Neuron (in vitro differentiated cells): Measurements from ENCODE around the gene IL34.

Experiments
- H2AFZ ChIP-seq: one replicate; pipeline ENCODE4 v1.6.1; 2013; ENCODE audit warnings: low read depth, mild to moderate bottlenecking, inconsistent platforms, low read length, moderate library complexity
- H3K27me3 ChIP-seq: one replicate; pipeline ENCODE4 v1.6.1; 2013; ENCODE audit warnings: low read length; ENCODE audit not compliant: insufficient read depth
- H3K36me3 ChIP-seq: one replicate; pipeline ENCODE4 v1.6.1; 2013; ENCODE audit warnings: low read length; ENCODE audit not compliant: insufficient read depth
- H3K4me1 ChIP-seq: one replicate; pipeline ENCODE4 v1.6.1; 2013; ENCODE audit warnings: low read length; ENCODE audit not compliant: insufficient read depth
- H3K4me3 ChIP-seq: 2 replicates; pipeline ENCODE4 v1.5.1; 2013; ENCODE audit warnings: mild to moderate bottlenecking, low read length, moderate library complexity
- H3K9me3 ChIP-seq: one replicate; pipeline ENCODE4 v1.6.1; 2013; ENCODE audit warnings: low read length

Gene IL34

DNA sequence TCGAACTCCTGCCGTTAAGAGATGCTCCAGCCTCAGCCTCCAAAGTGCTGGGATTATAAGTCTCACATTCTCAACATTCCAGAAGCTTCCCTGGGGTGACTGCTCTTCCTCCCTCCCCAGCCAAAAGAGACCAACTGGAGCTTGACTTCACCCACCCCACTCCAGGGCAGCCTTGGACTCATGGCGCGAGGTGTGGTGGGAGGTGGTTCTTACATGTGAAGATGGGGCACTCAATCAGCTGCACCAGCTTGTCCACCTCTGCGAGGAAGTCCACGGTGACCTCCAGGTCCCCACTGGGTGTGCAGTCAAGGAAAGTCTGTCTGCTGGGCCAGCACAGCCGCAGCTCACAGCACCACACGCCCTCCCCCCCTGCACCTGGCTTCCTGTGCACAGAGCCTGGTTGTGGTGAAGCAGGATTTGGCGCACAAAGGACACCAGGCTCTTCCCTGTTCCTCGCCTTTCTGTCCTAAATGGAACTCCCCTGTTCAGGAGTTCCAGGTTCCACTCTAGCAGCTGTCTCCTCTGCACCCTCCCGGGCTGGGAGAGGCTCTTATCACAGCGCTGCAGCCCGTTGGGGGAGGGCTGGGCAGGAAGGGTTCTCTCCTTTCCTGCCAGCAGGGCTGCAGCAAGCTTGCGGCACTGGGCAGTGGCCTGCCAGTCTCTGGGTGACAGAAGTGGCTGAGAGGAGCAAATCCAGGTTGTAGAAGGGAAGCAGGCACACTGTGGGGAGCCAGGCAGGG, 49.1 kb downstream of the IL34 start:
- Histone ChIP-seq H3K4me1 (peaks cover 38% of the 10 kb centered on the region), H2AFZ (no peak overlapping the region), H3K27me3 (no peaks in the 10 kb centered on the region), H3K4me3 (no peak overlapping the region), H3K36me3 (peaks cover 9% of the 10 kb centered on the region), H3K9me3 (peaks cover 12% of the 10 kb centered on the region)

DNA sequence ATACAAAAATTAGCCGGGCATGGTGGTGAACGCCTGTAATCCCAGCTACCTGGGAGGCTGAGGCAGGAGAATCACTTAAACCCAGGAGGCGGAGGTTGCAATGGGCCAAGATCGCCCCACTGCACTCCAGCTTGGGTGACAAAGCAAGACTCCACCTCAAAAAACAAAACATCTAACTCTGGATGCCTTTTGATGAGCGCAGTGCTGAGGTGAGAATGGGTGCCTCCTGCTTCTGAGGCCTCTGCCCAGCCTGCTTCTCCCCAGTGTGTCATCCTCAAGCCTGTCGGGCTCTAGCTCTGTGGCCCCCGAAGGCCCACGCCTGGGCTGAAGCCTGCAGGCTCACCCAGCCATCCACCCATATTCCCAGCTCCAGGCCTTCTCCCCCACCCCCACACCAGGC, 50.0 kb downstream of the IL34 start:
- Histone ChIP-seq H3K9me3 (peaks cover 12% of the 10 kb centered on the region), H3K4me3 (no peak overlapping the region), H3K36me3 (peaks cover 9% of the 10 kb centered on the region), H2AFZ (no peak overlapping the region), H3K4me1 (peaks cover 35% of the 10 kb centered on the region), H3K27me3 (no peaks in the 10 kb centered on the region)

GRCh38 chr16:70696952-70697593, 50.7 kb downstream of the IL34 start:
- no peak overlapping the region for H3K4me3 ChIP-seq
- peaks cover 12% of the 10 kb centered on the region for H3K9me3 ChIP-seq
- H3K36me3 ChIP-seq = peaks cover 9% of the 10 kb centered on the region
- no peaks in the 10 kb centered on the region for H3K27me3 ChIP-seq
- H3K4me1 ChIP-seq = peaks cover 31% of the 10 kb centered on the region
- no peak overlapping the region for H2AFZ ChIP-seq

DNA sequence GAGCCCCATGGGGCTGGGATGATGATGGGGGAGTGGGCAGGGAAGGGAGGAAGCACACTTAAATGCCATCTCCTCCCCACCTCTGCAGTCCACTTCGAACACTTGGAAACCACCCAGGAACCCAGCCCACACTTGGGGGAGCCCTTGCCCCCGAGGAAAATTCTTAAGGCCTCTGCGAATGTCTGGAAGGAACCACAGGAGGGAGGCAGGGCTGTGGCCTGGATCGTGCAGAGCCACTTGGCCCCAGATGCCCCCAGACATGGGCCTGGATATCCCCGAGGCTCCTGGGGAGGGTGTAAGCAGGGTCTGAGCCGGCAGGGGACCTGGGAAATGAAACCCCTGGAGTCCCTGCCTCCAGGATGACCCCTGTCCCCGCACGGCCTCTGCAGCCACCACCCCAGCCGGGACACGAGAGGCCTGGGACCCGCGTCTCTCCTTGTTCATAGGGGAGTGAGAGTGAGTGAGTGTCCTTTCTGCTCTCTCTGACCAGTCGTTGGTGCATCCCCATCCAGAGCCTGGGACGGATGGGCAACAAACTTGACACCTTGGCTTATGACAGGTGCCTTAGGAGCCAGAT, 51.3 kb downstream of the IL34 start:
- Histone ChIP-seq H2AFZ (no peak overlapping the region), H3K9me3 (peaks cover 12% of the 10 kb centered on the region), H3K4me1 (peaks cover 29% of the 10 kb centered on the region), H3K4me3 (no peak overlapping the region), H3K27me3 (no peaks in the 10 kb centered on the region), H3K36me3 (peaks cover 9% of the 10 kb centered on the region)

DNA sequence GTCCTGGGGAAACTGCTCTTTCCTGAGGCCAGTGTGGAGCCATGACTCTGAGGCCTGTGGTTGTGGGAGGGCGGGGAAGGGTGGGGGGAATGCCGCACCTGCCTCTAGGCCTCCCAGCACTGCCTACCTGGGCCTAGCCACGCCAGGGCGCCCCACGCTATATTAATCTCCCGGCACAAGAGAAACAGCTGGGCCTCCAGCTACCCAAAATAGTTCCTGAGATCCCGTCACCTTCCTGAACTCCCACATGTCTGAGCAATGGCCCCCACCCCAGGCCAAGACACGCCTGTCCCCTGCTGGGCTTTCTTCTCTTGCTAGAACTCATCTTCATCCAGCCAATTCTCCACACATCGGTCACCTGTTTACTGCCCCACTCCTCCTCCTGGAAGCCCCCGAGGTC, 52.5 kb downstream of the IL34 start:
- H3K4me1 ChIP-seq = peaks cover 29% of the 10 kb centered on the region
- no peak overlapping the region for H2AFZ ChIP-seq
- H3K4me3 ChIP-seq = no peak overlapping the region
- no peaks in the 10 kb centered on the region for H3K27me3 ChIP-seq
- H3K36me3 ChIP-seq = peaks cover 9% of the 10 kb centered on the region
- H3K9me3 ChIP-seq = peaks cover 12% of the 10 kb centered on the region

DNA sequence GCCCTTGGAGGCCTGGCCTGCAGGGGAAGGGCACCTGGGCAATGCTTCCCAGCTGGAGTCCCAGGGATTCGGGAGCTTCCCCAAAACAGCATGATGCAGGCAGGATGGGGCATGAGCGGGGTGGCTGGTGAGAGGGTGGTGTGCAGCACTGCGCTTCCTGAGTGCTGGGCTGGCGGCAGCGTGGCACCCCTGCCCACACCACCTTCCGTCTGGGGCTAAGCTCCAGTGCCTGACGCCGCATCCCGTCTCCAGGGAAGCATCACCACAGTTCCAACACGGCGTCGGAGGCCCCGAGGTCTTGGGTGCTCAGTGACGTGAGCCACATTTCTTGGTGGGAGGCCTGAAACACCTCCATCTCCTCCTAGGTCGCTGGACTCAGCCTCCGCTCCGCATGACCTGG, 53.3 kb downstream of the IL34 start:
- H3K4me3 ChIP-seq = no peak overlapping the region
- H3K36me3 ChIP-seq = peaks cover 9% of the 10 kb centered on the region
- peaks cover 12% of the 10 kb centered on the region for H3K9me3 ChIP-seq
- H3K27me3 ChIP-seq = no peaks in the 10 kb centered on the region
- H2AFZ ChIP-seq = no peak overlapping the region
- H3K4me1 ChIP-seq = peaks cover 29% of the 10 kb centered on the region

DNA sequence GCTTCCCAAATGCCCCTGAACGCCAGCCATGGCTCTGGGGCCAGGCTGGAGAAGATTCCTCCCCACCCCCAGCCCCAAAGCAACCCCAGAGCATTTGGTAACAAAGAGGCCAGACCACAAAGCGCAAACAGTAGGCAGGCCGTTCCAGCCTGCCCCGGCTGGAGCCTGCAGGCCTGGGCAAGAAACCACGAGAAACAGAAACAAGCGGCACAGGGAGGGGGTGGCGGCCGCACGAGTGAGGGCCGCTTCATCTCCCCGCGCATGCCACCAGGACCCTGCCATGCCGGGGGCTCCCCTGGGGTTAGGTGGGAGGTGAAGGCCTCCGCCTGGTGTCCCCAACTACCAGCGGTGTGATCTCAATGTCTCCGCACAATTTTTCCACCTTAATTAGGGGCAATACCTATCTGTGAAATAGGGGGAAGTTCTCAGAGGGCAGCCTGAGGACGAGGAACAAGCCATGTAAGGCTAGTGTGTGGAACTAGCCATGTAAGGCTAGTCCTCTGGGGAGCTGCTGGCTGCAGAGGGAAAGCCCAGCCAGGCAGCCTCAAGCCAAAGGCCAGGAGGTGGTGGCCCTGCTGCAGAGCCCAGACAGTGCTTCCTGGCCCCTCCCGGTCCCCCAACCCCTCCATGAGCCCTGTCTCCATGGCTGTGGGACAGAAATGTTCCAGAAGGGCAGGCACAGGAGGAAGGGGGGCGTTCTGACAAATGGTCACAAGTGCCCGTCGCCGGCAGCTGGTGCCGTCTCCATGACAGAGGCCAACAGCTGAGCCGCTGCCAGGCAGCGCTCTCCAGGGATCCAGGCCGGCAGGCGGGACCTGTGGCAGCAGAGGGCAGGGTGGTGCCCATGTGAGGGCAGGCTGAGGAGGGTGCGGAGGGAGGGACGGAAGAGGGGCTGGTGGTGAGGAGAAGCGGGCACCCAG, 54.0 kb downstream of the IL34 start:
- Histone ChIP-seq H3K4me3 (no peak overlapping the region), H3K4me1 (peaks cover 27% of the 10 kb centered on the region), H2AFZ (no peak overlapping the region), H3K9me3 (peaks cover 12% of the 10 kb centered on the region), H3K36me3 (peaks cover 9% of the 10 kb centered on the region), H3K27me3 (no peaks in the 10 kb centered on the region)

DNA sequence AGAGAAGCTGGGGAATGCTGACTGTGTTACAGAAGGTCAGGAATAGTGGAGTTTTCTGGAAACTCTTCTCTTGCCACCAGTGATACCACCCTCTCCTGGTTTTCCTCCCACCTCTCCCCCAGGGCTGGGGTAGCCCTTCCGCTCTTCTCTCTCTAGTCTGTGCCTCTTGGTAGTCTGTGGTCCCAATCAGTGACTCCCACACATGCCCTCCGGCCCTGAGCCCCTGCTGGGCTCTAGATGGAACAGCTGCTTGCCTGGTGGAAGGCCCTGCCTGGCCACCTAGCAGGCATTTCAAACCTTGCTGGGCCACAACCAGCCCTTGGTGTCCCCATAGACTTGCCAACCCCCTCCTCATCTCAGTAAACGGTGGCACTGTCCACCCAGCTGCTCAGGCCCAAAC, 54.7 kb downstream of the IL34 start:
- Histone ChIP-seq H3K36me3 (peaks cover 9% of the 10 kb centered on the region), H2AFZ (no peak overlapping the region), H3K9me3 (peaks cover 12% of the 10 kb centered on the region), H3K4me1 (peaks cover 27% of the 10 kb centered on the region), H3K27me3 (no peaks in the 10 kb centered on the region), H3K4me3 (no peak overlapping the region)

- Histone ChIP-seq H3K4me1 (peaks cover 27% of the 10 kb centered on the region), H3K4me3 (no peak overlapping the region), H3K9me3 (peaks cover 12% of the 10 kb centered on the region), H3K36me3 (peaks cover 9% of the 10 kb centered on the region), H2AFZ (no peak overlapping the region), H3K27me3 (no peaks in the 10 kb centered on the region)
Observed at GRCh38 chr16:70701596-70701995, 55.2 kb downstream of the IL34 start.

DNA sequence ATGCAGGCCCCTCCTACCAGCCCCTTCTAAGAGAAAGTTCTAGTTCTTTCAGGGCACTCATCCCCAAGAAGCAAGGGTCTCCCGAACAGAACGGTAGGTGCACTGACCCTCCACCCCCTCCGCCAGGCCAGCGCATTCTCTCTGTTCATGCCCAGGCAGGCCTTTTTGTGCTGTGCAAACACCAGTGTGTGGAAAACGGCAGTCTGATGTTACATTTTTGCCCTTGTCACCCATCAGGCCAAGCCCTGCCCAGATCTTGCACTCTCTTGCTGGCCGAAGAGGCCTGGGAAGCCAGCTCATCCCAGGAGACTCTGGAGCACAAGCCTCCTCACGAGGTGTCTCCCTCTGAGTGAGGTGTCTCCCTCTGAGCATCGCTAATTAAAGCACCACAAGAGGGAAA, 55.6 kb downstream of the IL34 start:
- Histone ChIP-seq H3K4me1 (peaks cover 27% of the 10 kb centered on the region), H3K4me3 (no peak overlapping the region), H3K36me3 (peaks cover 9% of the 10 kb centered on the region), H3K27me3 (no peaks in the 10 kb centered on the region), H3K9me3 (peaks cover 12% of the 10 kb centered on the region), H2AFZ (no peak overlapping the region)

DNA sequence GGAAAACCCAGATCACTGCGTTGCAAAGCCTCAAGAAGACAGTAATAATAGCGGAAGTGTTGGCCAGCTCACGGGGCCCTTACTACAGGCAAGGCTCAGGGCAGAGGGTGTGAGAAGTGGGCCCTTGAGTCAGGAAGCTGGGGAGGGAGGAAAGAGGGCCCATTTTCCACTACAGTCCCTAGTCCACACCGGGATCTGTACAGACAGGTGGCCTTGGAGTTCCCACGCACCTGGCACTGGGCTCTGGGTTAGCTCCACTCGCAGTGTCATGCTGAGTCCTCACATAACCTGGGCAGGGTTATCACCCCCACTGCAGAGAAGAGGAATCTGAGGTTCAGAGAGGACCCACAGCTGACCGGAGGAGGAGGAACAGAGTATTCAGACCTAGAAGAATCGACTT, 56.3 kb downstream of the IL34 start:
- H3K9me3 ChIP-seq = peaks cover 12% of the 10 kb centered on the region
- peaks cover 9% of the 10 kb centered on the region for H3K36me3 ChIP-seq
- no peaks in the 10 kb centered on the region for H3K27me3 ChIP-seq
- peaks cover 31% of the 10 kb centered on the region for H3K4me1 ChIP-seq
- no peak overlapping the region for H3K4me3 ChIP-seq
- H2AFZ ChIP-seq = no peak overlapping the region

- Histone ChIP-seq H3K4me3 (no peak overlapping the region), H3K36me3 (peaks cover 6% of the 10 kb centered on the region), H3K9me3 (peaks cover 12% of the 10 kb centered on the region), H3K4me1 (peaks cover 31% of the 10 kb centered on the region), H2AFZ (no peak overlapping the region), H3K27me3 (no peaks in the 10 kb centered on the region)
Observed at GRCh38 chr16:70703041-70703834, 56.9 kb downstream of the IL34 start.
